H9 (cell line): ENCODE results near the gene ALG9. TPM values are rescaled to one million over a fixed set of nuclear protein-coding genes. Genes with fewer than 3 reads are reported as not detected.

Source experiments
- DNase-seq: peaks from one replicate; pipeline ENCODE4 v3.0.0-alpha.2; 2017
- H2AFZ ChIP-seq: one replicate; pipeline ENCODE4 v1.6.1; 2013; ENCODE audit warnings: mild to moderate bottlenecking, low read length, control low read depth, moderate library complexity
- H2AK5ac ChIP-seq: 2 replicates; pipeline ENCODE4 v1.6.1; 2013; ENCODE audit warnings: low read length, control low read depth, mixed read lengths; ENCODE audit not compliant: insufficient read length
- H2BK120ac ChIP-seq: one replicate; pipeline ENCODE4 v1.6.1; 2013; ENCODE audit warnings: low read depth, mild to moderate bottlenecking, low read length, control low read depth, inconsistent platforms; ENCODE audit not compliant: poor library complexity, severe bottlenecking
- H2BK12ac ChIP-seq: 2 replicates; pipeline ENCODE4 v1.6.1; 2013; ENCODE audit warnings: low read length, control low read depth, mixed read lengths, low read depth; ENCODE audit not compliant: insufficient read length
- H2BK15ac ChIP-seq: 2 replicates; pipeline ENCODE4 v1.6.1; 2013; ENCODE audit warnings: low read depth, low read length, control low read depth
- H2BK20ac ChIP-seq: one replicate; pipeline ENCODE4 v1.6.1; 2013; ENCODE audit warnings: low read depth, mild to moderate bottlenecking, low read length, control low read depth, inconsistent platforms; ENCODE audit not compliant: poor library complexity, severe bottlenecking
- H2BK5ac ChIP-seq: 2 replicates; pipeline ENCODE4 v1.6.1; 2013; ENCODE audit warnings: low read length, control low read depth, mixed read lengths; ENCODE audit not compliant: insufficient read length
- H3K14ac ChIP-seq: 2 replicates; pipeline ENCODE4 v1.6.1; 2013; ENCODE audit warnings: low read length, control low read depth; ENCODE audit not compliant: insufficient read depth
- H3K18ac ChIP-seq: 2 replicates; pipeline ENCODE4 v1.6.1; 2013; ENCODE audit warnings: low read depth, mild to moderate bottlenecking, mixed read lengths, low read length, control low read depth; ENCODE audit not compliant: insufficient read length
- H3K23ac ChIP-seq: 2 replicates; pipeline ENCODE4 v1.6.1; 2013; ENCODE audit warnings: low read length, control low read depth, mixed read lengths, low read depth; ENCODE audit not compliant: insufficient read length
- H3K23me2 ChIP-seq: 2 replicates; pipeline ENCODE4 v1.6.1; 2013; ENCODE audit warnings: low read depth, mild to moderate bottlenecking, mixed read lengths, low read length, control low read depth; ENCODE audit not compliant: insufficient read length, poor library complexity, severe bottlenecking
- H3K27ac ChIP-seq: 2 replicates; pipeline ENCODE4 v1.5.1; 2013; ENCODE audit warnings: low read length, control low read depth, mixed read lengths, low read depth; ENCODE audit not compliant: insufficient read length
- H3K27me3 ChIP-seq: 2 replicates; pipeline ENCODE4 v1.6.1; 2013; ENCODE audit warnings: low read length, control low read depth, inconsistent platforms; ENCODE audit not compliant: insufficient read depth
- H3K4ac ChIP-seq: 2 replicates; pipeline ENCODE4 v1.6.1; 2013; ENCODE audit warnings: low read depth, mild to moderate bottlenecking, control low read depth, inconsistent platforms, low read length, moderate library complexity
- H3K4me1 ChIP-seq: 2 replicates; pipeline ENCODE4 v1.6.1; 2013; ENCODE audit warnings: low read length, control low read depth, inconsistent platforms; ENCODE audit not compliant: insufficient read depth
- H3K4me2 ChIP-seq: 2 replicates; pipeline ENCODE4 v1.6.1; 2013; ENCODE audit warnings: low read length, control low read depth, mixed read lengths; ENCODE audit not compliant: insufficient read length, insufficient read depth
- H3K56ac ChIP-seq: 2 replicates; pipeline ENCODE4 v1.6.1; 2013; ENCODE audit warnings: low read depth, mild to moderate bottlenecking, mixed read lengths, low read length, control low read depth; ENCODE audit not compliant: insufficient read length
- H3K79me1 ChIP-seq: 2 replicates; pipeline ENCODE4 v1.6.1; 2013; ENCODE audit warnings: low read depth, mild to moderate bottlenecking, moderate library complexity, low read length, control low read depth, inconsistent platforms; ENCODE audit not compliant: insufficient read depth, poor library complexity, severe bottlenecking
- H3K79me2 ChIP-seq: 2 replicates; pipeline ENCODE4 v1.6.1; 2013; ENCODE audit warnings: low read length, control low read depth, inconsistent platforms; ENCODE audit not compliant: insufficient read depth
- H3K9ac ChIP-seq: 2 replicates; pipeline ENCODE4 v1.6.1; 2013; ENCODE audit warnings: low read length, control low read depth, mixed read lengths; ENCODE audit not compliant: insufficient read length; ENCODE audit errors: extremely low read depth
- H3K9me3 ChIP-seq: one replicate; pipeline ENCODE4 v1.6.1; 2013; ENCODE audit warnings: low read depth, low read length, inconsistent platforms; ENCODE audit not compliant: control insufficient read depth
- H3T11ph ChIP-seq: one replicate; pipeline ENCODE4 v1.6.1; 2013; ENCODE audit warnings: mild to moderate bottlenecking, low read length, control low read depth, inconsistent platforms
- H4K20me1 ChIP-seq: one replicate; pipeline ENCODE4 v1.6.1; 2013; ENCODE audit not compliant: control insufficient read depth, insufficient read length, insufficient read depth
- H4K5ac ChIP-seq: 2 replicates; pipeline ENCODE4 v1.6.1; 2013; ENCODE audit warnings: low read depth, mild to moderate bottlenecking, mixed read lengths, low read length, control low read depth; ENCODE audit not compliant: insufficient read length
- H4K8ac ChIP-seq: replicated peaks from 2 replicates; pipeline ENCODE4 v1.6.1; 2013; ENCODE audit warnings: low read length, control low read depth, mixed read lengths, low read depth; ENCODE audit not compliant: insufficient read length
- H4K91ac ChIP-seq: 2 replicates; pipeline ENCODE4 v1.6.1; 2013; ENCODE audit warnings: low read depth, mild to moderate bottlenecking, moderate library complexity, mixed read lengths, low read length, control low read depth; ENCODE audit not compliant: insufficient read length
- H3K27ac Mint-ChIP-seq, 3 experiments: 2 replicates in 2 of 3; 3 replicates in 1 of 3; pipeline ENCODE4 v1.8.0; 2020 to 2021; ENCODE audit warnings: mixed read lengths in 3 of 3, mild to moderate bottlenecking in 1 of 3, moderate library complexity in 1 of 3
- H3K27me3 Mint-ChIP-seq: 2 replicates; pipeline ENCODE4 v1.8.0; 2021; ENCODE audit warnings: low read depth, mild to moderate bottlenecking, moderate library complexity, mixed read lengths
- H3K36me3 Mint-ChIP-seq, 3 experiments: 2 replicates in 2 of 3; 3 replicates in 1 of 3; pipeline ENCODE4 v1.8.0; 2020 to 2021; ENCODE audit warnings: low read depth in 3 of 3, mixed read lengths in 3 of 3; ENCODE audit not compliant: insufficient read depth in 1 of 3
- H3K4me1 Mint-ChIP-seq, 2 experiments: 2 replicates each; pipeline ENCODE4 v1.8.0; 2020; ENCODE audit warnings: mixed read lengths in 2 of 2
- H3K4me3 Mint-ChIP-seq, 2 experiments: 2 replicates in 1 of 2; 3 replicates in 1 of 2; pipeline ENCODE4 v1.8.0; 2020 to 2021; ENCODE audit warnings: mild to moderate bottlenecking in 2 of 2, mixed read lengths in 2 of 2, moderate library complexity in 1 of 2
- H3K9me3 Mint-ChIP-seq, 2 experiments: 2 replicates in 1 of 2; 3 replicates in 1 of 2; pipeline ENCODE4 v1.8.0; 2020; ENCODE audit warnings: mild to moderate bottlenecking in 2 of 2, mixed read lengths in 2 of 2, moderate library complexity in 1 of 2
- WGBS: extraction: QIAGEN DNeasy Blood & Tissue Kit; methylation state at CpG from one replicate; pipeline ENCODE4 v1.1.7; 2013; ENCODE audit warnings: missing lambda C conversion rate, low lambda C conversion rate, mixed read lengths; ENCODE audit not compliant: insufficient read length; ENCODE audit errors: extremely low coverage; 5-methylcytosine and 5-hydroxymethylcytosine counted together
- total RNA-seq: library from RNA; stranded (reverse); gene quantifications from 2 replicates; pipeline ENCODE4 v1.2.1, GENCODE V29; 2021
- TF ChIP-seq, protein P1 (sequence below): fragments of 200-600 bp; sonication (generic); conservative IDR thresholded peaks from 3 replicates; pipeline ENCODE4 v1.8.0; 2021; ENCODE audit warnings: antibody characterized with exemption, mild to moderate bottlenecking

Gene ALG9
- total RNA-seq, 1 experiment from 2014 or later, result 26.0 TPM

- Histone ChIP-seq H4K20me1 (no peaks in the 10 kb centered on the region), H3K79me2 (no peaks in the 10 kb centered on the region), H3K9me3 (no peaks in the 10 kb centered on the region), H3K4ac (no peak overlapping the region), H3K27me3 (no peaks in the 10 kb centered on the region), H3K79me1 (no peaks in the 10 kb centered on the region), H3K18ac (no peak overlapping the region), H3K4me2 (no peak overlapping the region), H3K9ac (no peak overlapping the region), H2BK5ac (no peak overlapping the region), H3K14ac (no peak overlapping the region), H2AFZ (no peak overlapping the region), H4K91ac (no peak overlapping the region), H3K23me2 (no peaks in the 10 kb centered on the region), H2AK5ac (no peak overlapping the region), H3K27ac (no peak overlapping the region), H2BK12ac (no peak overlapping the region), H4K5ac (no peak overlapping the region), H3K56ac (no peak overlapping the region), H2BK15ac (no peak overlapping the region), H2BK20ac (no peak overlapping the region), H3T11ph (no peak overlapping the region), H3K4me1 (no peaks in the 10 kb centered on the region), H4K8ac (no peak overlapping the region), H3K23ac (no peak overlapping the region), H2BK120ac (no peak overlapping the region)
- Mint-ChIP-seq H3K9me3 (no peaks in the 10 kb centered on the region), H3K36me3 (no peaks in the 10 kb centered on the region), H3K4me1 (peaks cover 3 to 5% of the 10 kb centered on the region in 2 experiments; a peak in 2 of 4 replicates), H3K27me3 (no peaks in the 10 kb centered on the region), H3K4me3 (no peak overlapping the region), H3K27ac (no peak overlapping the region; a peak in 1 of 7 replicates)
- no peak for DNase-seq
- WGBS, result no CpG with 5 or more reads among the region's 6 CpGs
- TF ChIP-seq, protein P1, sequence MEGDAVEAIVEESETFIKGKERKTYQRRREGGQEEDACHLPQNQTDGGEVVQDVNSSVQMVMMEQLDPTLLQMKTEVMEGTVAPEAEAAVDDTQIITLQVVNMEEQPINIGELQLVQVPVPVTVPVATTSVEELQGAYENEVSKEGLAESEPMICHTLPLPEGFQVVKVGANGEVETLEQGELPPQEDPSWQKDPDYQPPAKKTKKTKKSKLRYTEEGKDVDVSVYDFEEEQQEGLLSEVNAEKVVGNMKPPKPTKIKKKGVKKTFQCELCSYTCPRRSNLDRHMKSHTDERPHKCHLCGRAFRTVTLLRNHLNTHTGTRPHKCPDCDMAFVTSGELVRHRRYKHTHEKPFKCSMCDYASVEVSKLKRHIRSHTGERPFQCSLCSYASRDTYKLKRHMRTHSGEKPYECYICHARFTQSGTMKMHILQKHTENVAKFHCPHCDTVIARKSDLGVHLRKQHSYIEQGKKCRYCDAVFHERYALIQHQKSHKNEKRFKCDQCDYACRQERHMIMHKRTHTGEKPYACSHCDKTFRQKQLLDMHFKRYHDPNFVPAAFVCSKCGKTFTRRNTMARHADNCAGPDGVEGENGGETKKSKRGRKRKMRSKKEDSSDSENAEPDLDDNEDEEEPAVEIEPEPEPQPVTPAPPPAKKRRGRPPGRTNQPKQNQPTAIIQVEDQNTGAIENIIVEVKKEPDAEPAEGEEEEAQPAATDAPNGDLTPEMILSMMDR, result no peak
These were observed 92.3 kb downstream of the ALG9 start for GRCh38 chr11:111779118-111779517.
